K562 (cell line): ENCODE data around the gene LRCH1. TPM values are rescaled to one million over a fixed set of nuclear protein-coding genes. Genes with fewer than 3 reads are reported as not detected.

Experiments
- ATAC-seq: fragments of 200-7000 bp; cut with Tn5 transposase; 3 replicates; pipeline ENCODE4 v1.9.1; 2020; ENCODE audit warnings: moderate library complexity
- BruUV-seq: library from RNA; stranded (reverse); fragments of 400-500 nt; replicated peaks from 2 replicates; lab custom pipeline; 2021; lab: Mats Ljungman, UMichigan
- CTCF ChIA-PET: fragments of 300-600 bp; formaldehyde crosslinking; extraction: SDS; loops from one replicate; lab custom pipeline; 2021; ENCODE audit warnings: low intra/inter-chr PET ratio; lab: Yijun Ruan, JAX
- POLR2A ChIA-PET: fragments of 300-600, 350-650 bp; sonication (Branson Sonifier 250); formaldehyde crosslinking; extraction: SDS; loops from one replicate; lab custom pipeline; 2021; ENCODE audit warnings: antibody characterized with exemption, inconsistent platforms; lab: Yijun Ruan, JAX
- DNase-seq, 4 experiments: peaks; one replicate each; pipeline versions ENCODE4 v3.0.0 to v3.0.0-alpha.2; 2011 to 2018; ENCODE audit warnings: low spot score in 3 of 4, mixed read lengths in 3 of 4; ENCODE audit errors: extremely low read depth in 1 of 4
- FAIRE-seq: peaks from 2 replicates; lab custom pipeline; 2011; peaks lifted over from hg19 to GRCh38; lab: Jason Lieb, UNC
- H2AFZ ChIP-seq: 2 replicates; pipeline ENCODE4 v1.6.0; 2011; ENCODE audit warnings: low read depth, low read length, control low read depth, inconsistent platforms
- H3K27ac ChIP-seq: fragments of 200-600 bp; 3 replicates; pipeline ENCODE4 v1.8.0; 2011; ENCODE audit warnings: low read depth, mild to moderate bottlenecking, control low read depth, inconsistent platforms, low read length, moderate library complexity, mixed read lengths; ENCODE audit errors: extremely low read depth
- H3K27me3 ChIP-seq, 2 experiments: fragments of 300-600 bp in 1 of 2; 2 replicates in 1 of 2; 3 replicates in 1 of 2; pipeline versions ENCODE4 v1.6.0 to v1.8.0; 2011; ENCODE audit warnings: inconsistent platforms in 2 of 2, low read length in 2 of 2, mild to moderate bottlenecking in 1 of 2, mixed read lengths in 1 of 2, moderate library complexity in 1 of 2; ENCODE audit not compliant: control insufficient read depth in 2 of 2, insufficient read depth in 2 of 2
- H3K36me3 ChIP-seq: fragments of 300-600 bp; 3 replicates; pipeline ENCODE4 v1.8.0; 2011; ENCODE audit warnings: mild to moderate bottlenecking, low read length, inconsistent platforms; ENCODE audit not compliant: control insufficient read depth, insufficient read depth
- H3K4me1 ChIP-seq, 2 experiments: fragments of 200-600 bp in 1 of 2; replicated peaks in 1 of 2; 2 replicates in 1 of 2; 3 replicates in 1 of 2; pipeline versions ENCODE4 v1.5.1 to v1.8.0; 2011; ENCODE audit warnings: inconsistent platforms in 2 of 2, low read length in 2 of 2, mild to moderate bottlenecking in 1 of 2, mixed read lengths in 1 of 2, moderate library complexity in 1 of 2; ENCODE audit not compliant: control insufficient read depth in 2 of 2, insufficient read depth in 2 of 2
- H3K4me2 ChIP-seq: 2 replicates; pipeline ENCODE4 v1.6.1; 2011; ENCODE audit warnings: low read length, control low read depth, inconsistent platforms, mixed read lengths; ENCODE audit not compliant: insufficient read depth
- H3K4me3 ChIP-seq: fragments of 200-600 bp; sonication (generic), shearing (Covaris generic); 2 replicates; pipeline ENCODE4 v1.5.1; 2016; ENCODE audit warnings: control low read depth, inconsistent platforms
- H3K79me2 ChIP-seq: fragments of 200-600 bp; 3 replicates; pipeline ENCODE4 v1.8.0; 2011; ENCODE audit warnings: low read length, inconsistent platforms; ENCODE audit not compliant: control insufficient read depth, insufficient read depth
- H3K9ac ChIP-seq, 2 experiments: 2 replicates each; pipeline versions ENCODE4 v1.6.0 to v1.6.1; 2011; ENCODE audit warnings: low read depth in 2 of 2, low read length in 2 of 2, control low read depth in 1 of 2, inconsistent platforms in 1 of 2, mild to moderate bottlenecking in 1 of 2, mixed read lengths in 1 of 2; ENCODE audit not compliant: insufficient read depth in 1 of 2
- H3K9me1 ChIP-seq: one replicate; pipeline ENCODE4 v1.6.0; 2011; ENCODE audit warnings: inconsistent platforms, mild to moderate bottlenecking, low read length, moderate library complexity; ENCODE audit not compliant: control insufficient read depth, insufficient read depth
- H3K9me3 ChIP-seq: replicated peaks from 2 replicates; pipeline ENCODE4 v1.5.1; 2011; ENCODE audit warnings: low read depth, low read length, inconsistent platforms; ENCODE audit not compliant: control insufficient read depth, insufficient read depth
- H4K20me1 ChIP-seq: replicated peaks from 2 replicates; pipeline ENCODE4 v1.6.1; 2011; ENCODE audit warnings: low read length, inconsistent platforms, mixed read lengths; ENCODE audit not compliant: control insufficient read depth, insufficient read depth
- MYNN ChIP-seq, 2 experiments: sonication (generic); formaldehyde crosslinking in 1 of 2; IDR thresholded peaks; 2 replicates each; pipeline versions ENCODE4 v1.5.0 to v1.6.1; 2016 to 2020; ENCODE audit warnings: antibody characterized with exemption in 1 of 2, missing genetic modification reagents in 1 of 2
- NELFE ChIP-seq: IDR thresholded peaks from 2 replicates; pipeline ENCODE4 v1.6.1; 2011; ENCODE audit warnings: mild to moderate bottlenecking; ENCODE audit not compliant: insufficient read depth, insufficient read length
- NR4A1 ChIP-seq, 2 experiments: fragments of 250-450 bp in 1 of 2; fragments of 450-650 bp in 1 of 2; sonication (Bioruptor Pico) in 1 of 2; IDR thresholded peaks; 2 replicates each; pipeline versions ENCODE4 v1.4.0 to v1.6.1; 2016 to 2020; ENCODE audit warnings: mild to moderate bottlenecking in 2 of 2, missing compliant biosample characterization in 1 of 2, missing genetic modification characterization in 1 of 2, moderate library complexity in 1 of 2
- NRF1 ChIP-seq, 2 experiments: fragments of 450-650 bp; IDR thresholded peaks in 1 of 2; conservative IDR thresholded peaks in 1 of 2; 2 replicates each; pipeline ENCODE4 v1.6.1; 2014; ENCODE audit warnings: mild to moderate bottlenecking in 2 of 2
- SAFB ChIP-seq: fragments of 200-400 bp; formaldehyde crosslinking; IDR thresholded peaks from 2 replicates; pipeline ENCODE4 v1.6.1; 2017; ENCODE audit warnings: low read depth, low read length, borderline replicate concordance
- SIX5 ChIP-seq, 2 experiments: IDR thresholded peaks; 2 replicates each; pipeline ENCODE4 v1.6.1; 2011; ENCODE audit warnings: low read length in 2 of 2, borderline replicate concordance in 1 of 2, low read depth in 1 of 2, mild to moderate bottlenecking in 1 of 2, moderate library complexity in 1 of 2; ENCODE audit not compliant: insufficient read depth in 1 of 2
- SMAD4 ChIP-seq: fragments of 250-450 bp; sonication (Bioruptor Pico); conservative IDR thresholded peaks from 2 replicates; pipeline ENCODE4 v1.8.0; 2021; ENCODE audit warnings: inconsistent platforms, mild to moderate bottlenecking, moderate library complexity
- ZKSCAN3 ChIP-seq: fragments of 250-450 bp; sonication (Bioruptor Pico); IDR thresholded peaks from 2 replicates; pipeline ENCODE4 v1.4.0; 2020
- ZNF586 ChIP-seq: fragments of 450-650 bp; formaldehyde crosslinking; conservative IDR thresholded peaks from 2 replicates; pipeline ENCODE4 v1.4.0; 2020; ENCODE audit warnings: mild to moderate bottlenecking, moderate library complexity
- WGBS: fragments of 100-300 bp; shearing (Covaris generic); methylation state at CpG from one replicate; pipeline ENCODE4 v1.1.6; 2016; ENCODE audit warnings: low coverage, mixed read lengths; ENCODE audit not compliant: insufficient coverage; ENCODE audit errors: missing lambda C conversion rate; 5-methylcytosine and 5-hydroxymethylcytosine counted together
- in situ Hi-C: fragments of 300-500 bp; cut with MboI; formaldehyde crosslinking; loops from 4 replicates; pipeline ENCODE4 v1.15.0; 2018; ENCODE audit warnings: inconsistent platforms, mixed read lengths
- intact Hi-C: fragments of 100-400 bp; cut with micrococcal nuclease; formaldehyde crosslinking; loops from 2 replicates; pipeline ENCODE4 v1.14.2; 2022
- polyA plus RNA-seq, 8 experiments: library from polyadenylated mRNA; depleted of rRNA in 4 of 8; stranded (reverse) in 5 of 8; unstranded in 3 of 8; fragments of >200 nt; fragmentation: Nextera tagmentation in 2 of 8; fragmentation: Illumina TruSeq in 1 of 8; extraction: Ambion mirVana in 2 of 8; extraction: Trizol in 1 of 8; gene quantifications; 2 replicates each; pipeline versions ENCODE4 v1.2.1 to v1.2.3, GENCODE V29; 2011 to 2014; ENCODE audit warnings: inconsistent platforms in 1 of 8, missing spikeins in 1 of 8
- total RNA-seq, 7 experiments: library from RNA; depleted of rRNA in 6 of 7; stranded (reverse); fragments of >200 nt in 6 of 7; fragmentation: Illumina TruSeq in 2 of 7; extraction: Trizol in 2 of 7; gene quantifications; 2 replicates each; pipeline versions ENCODE4 v1.2.1 to v1.2.3, GENCODE V29; 2011 to 2021; ENCODE audit warnings: low replicate concordance in 1 of 7
- TF ChIP-seq, protein P1 (sequence below): sonication (generic); formaldehyde crosslinking; IDR thresholded peaks from 2 replicates; pipeline ENCODE4 v1.8.0; 2022; ENCODE audit warnings: mild to moderate bottlenecking, missing genetic modification reagents
- TF ChIP-seq, protein P2 (sequence below): fragments of 250-450 bp; sonication (Bioruptor Pico); IDR thresholded peaks from 2 replicates; pipeline ENCODE4 v1.5.0; 2022; ENCODE audit warnings: mild to moderate bottlenecking

The LRCH1 gene
- total and polyA plus RNA-seq, 9 of the 15 experiments (the other 6 are each of a cell fraction or from before 2014, with no cell fraction given), result 1.1 to 6.8 (median 3.7) TPM

DNA sequence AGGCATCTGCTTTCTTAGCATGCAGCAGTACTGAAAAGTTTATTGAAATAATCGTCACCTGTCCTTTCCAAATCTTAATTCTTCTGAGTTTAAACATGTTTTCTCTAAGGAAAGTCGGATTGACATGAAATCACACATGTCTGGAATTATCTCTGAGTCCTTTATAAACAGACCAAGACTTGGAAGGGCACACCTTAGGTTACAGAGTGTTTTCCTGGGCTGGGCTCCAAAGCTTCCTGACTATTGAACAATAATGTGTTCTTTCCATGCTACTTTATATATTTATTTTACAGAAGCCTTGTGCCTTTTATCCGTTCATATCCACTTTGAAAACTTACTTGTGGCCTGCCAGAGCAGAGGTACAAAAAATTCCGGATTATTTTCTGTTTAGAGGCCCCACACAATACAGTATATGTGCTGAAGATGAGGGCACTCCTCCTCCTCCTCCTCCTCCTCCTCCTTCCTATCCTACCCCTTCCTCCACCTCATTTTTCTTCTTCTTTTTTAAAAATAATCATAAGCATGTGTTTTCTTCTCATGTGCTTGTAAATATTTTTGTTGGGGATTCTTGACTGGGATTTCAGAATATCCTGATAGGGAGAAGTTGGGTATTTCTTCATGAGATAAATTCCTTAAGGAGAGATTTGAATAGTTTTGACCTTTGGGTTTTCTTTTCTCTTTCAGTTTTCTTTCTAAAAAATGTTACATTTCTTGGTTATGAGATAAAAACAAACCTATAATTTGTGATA is 52.3 kb downstream of the LRCH1 start:
- no peak overlapping the region; the same call in 1 of the 2 replicates for H3K4me2 ChIP-seq
- H3K9me3 ChIP-seq, result no peaks in the 10 kb centered on the region
- BruUV-seq, result no TSS peak
- ChIA-PET POLR2A (no interaction called here), CTCF (no interaction called here)
- DNase-seq, result no peak
- H3K79me2 ChIP-seq, result peaks cover 19% of the 10 kb centered on the region
- in situ Hi-C loops, result no loop called here
- no peaks in the 10 kb centered on the region for H3K27me3 ChIP-seq
- H3K4me3 ChIP-seq, result no peak overlapping the region
- no peak for ATAC-seq
- TF ChIP-seq ZNF586 (no peak), SMAD4 (CRISPR knock-in tag) (no peak), NR4A1 (CRISPR knock-in tag; IDR thresholded peaks at IDR 0.05) (no peak), NR4A1 (tag; IDR thresholded peaks at IDR 0.05) (no peak), NRF1 (conservative IDR thresholded peaks at IDR 0.05 in 1 of 2, IDR thresholded peaks at IDR 0.05 in 1 of 2) (no peak), SAFB (no peak), SIX5 (IDR thresholded peaks at IDR 0.05; ENCODE audit: borderline replicate concordance in 1 of 2, insufficient read depth in 1 of 2, low read depth in 1 of 2, low read length in 2 of 2) (no peak), NELFE (no peak), ZKSCAN3 (CRISPR knock-in tag) (no peak), MYNN (IDR thresholded peaks at IDR 0.05) (no peak), MYNN (CRISPR knock-in tag; IDR thresholded peaks at IDR 0.05) (no peak)
- TF ChIP-seq, protein P1, sequence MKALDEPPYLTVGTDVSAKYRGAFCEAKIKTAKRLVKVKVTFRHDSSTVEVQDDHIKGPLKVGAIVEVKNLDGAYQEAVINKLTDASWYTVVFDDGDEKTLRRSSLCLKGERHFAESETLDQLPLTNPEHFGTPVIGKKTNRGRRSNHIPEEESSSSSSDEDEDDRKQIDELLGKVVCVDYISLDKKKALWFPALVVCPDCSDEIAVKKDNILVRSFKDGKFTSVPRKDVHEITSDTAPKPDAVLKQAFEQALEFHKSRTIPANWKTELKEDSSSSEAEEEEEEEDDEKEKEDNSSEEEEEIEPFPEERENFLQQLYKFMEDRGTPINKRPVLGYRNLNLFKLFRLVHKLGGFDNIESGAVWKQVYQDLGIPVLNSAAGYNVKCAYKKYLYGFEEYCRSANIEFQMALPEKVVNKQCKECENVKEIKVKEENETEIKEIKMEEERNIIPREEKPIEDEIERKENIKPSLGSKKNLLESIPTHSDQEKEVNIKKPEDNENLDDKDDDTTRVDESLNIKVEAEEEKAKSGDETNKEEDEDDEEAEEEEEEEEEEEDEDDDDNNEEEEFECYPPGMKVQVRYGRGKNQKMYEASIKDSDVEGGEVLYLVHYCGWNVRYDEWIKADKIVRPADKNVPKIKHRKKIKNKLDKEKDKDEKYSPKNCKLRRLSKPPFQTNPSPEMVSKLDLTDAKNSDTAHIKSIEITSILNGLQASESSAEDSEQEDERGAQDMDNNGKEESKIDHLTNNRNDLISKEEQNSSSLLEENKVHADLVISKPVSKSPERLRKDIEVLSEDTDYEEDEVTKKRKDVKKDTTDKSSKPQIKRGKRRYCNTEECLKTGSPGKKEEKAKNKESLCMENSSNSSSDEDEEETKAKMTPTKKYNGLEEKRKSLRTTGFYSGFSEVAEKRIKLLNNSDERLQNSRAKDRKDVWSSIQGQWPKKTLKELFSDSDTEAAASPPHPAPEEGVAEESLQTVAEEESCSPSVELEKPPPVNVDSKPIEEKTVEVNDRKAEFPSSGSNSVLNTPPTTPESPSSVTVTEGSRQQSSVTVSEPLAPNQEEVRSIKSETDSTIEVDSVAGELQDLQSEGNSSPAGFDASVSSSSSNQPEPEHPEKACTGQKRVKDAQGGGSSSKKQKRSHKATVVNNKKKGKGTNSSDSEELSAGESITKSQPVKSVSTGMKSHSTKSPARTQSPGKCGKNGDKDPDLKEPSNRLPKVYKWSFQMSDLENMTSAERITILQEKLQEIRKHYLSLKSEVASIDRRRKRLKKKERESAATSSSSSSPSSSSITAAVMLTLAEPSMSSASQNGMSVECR (CRISPR knock-in tag), result no peak
- TF ChIP-seq, protein P2, sequence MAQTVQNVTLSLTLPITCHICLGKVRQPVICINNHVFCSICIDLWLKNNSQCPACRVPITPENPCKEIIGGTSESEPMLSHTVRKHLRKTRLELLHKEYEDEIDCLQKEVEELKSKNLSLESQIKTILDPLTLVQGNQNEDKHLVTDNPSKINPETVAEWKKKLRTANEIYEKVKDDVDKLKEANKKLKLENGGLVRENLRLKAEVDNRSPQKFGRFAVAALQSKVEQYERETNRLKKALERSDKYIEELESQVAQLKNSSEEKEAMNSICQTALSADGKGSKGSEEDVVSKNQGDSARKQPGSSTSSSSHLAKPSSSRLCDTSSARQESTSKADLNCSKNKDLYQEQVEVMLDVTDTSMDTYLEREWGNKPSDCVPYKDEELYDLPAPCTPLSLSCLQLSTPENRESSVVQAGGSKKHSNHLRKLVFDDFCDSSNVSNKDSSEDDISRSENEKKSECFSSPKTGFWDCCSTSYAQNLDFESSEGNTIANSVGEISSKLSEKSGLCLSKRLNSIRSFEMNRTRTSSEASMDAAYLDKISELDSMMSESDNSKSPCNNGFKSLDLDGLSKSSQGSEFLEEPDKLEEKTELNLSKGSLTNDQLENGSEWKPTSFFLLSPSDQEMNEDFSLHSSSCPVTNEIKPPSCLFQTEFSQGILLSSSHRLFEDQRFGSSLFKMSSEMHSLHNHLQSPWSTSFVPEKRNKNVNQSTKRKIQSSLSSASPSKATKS (CRISPR knock-in tag), result no peak
- no peak overlapping the region for H2AFZ ChIP-seq
- FAIRE-seq, result no peak
- peaks cover 16% of the 10 kb centered on the region for H4K20me1 ChIP-seq
- no peaks in the 10 kb centered on the region for H3K36me3 ChIP-seq
- no peak overlapping the region for H3K27ac ChIP-seq
- H3K9ac ChIP-seq, result no peak overlapping the region
- no peaks in the 10 kb centered on the region for H3K9me1 ChIP-seq
- intact Hi-C loops, result loop anchor here (10.0 kb wide), 1 partner anchor 120 kb away; no protein-coding TSS in a partner anchor
- WGBS, result 40% methylated on average over 4 of the region's 4 CpGs
- peaks cover 5 to 18% of the 10 kb centered on the region in 2 experiments; a peak in 3 of 5 replicates for H3K4me1 ChIP-seq
